KMS-11 (cell line): ENCODE measurements around the gene ECD.
"Not testable (repeated sequence)": the region's sequence is repeated elsewhere in the genome, so short reads cannot be mapped to it uniquely, and the experiment has no call there.

Experiments used
- H2AFZ ChIP-seq: fragments of 200-600 bp; sonication (generic); 2 replicates; pipeline ENCODE4 v1.6.1; 2016; ENCODE audit warnings: antibody characterized with exemption, mixed run types, low read depth
- H3K27ac ChIP-seq: fragments of 200-600 bp; sonication (generic); 2 replicates; pipeline ENCODE4 v1.6.1; 2016; ENCODE audit warnings: mild to moderate bottlenecking, mixed run types
- H3K27me3 ChIP-seq: fragments of 200-600 bp; sonication (generic); 2 replicates; pipeline ENCODE4 v1.6.1; 2017; ENCODE audit warnings: mild to moderate bottlenecking, low read depth, mixed run types, moderate library complexity; ENCODE audit not compliant: insufficient read depth
- H3K36me3 ChIP-seq: fragments of 200-600 bp; sonication (generic); 2 replicates; pipeline ENCODE4 v1.6.1; 2017; ENCODE audit warnings: mild to moderate bottlenecking, mixed run types; ENCODE audit not compliant: insufficient read depth
- H3K4me1 ChIP-seq: fragments of 200-600 bp; sonication (generic); 2 replicates; pipeline ENCODE4 v1.6.1; 2016; ENCODE audit warnings: mild to moderate bottlenecking, low read depth, mixed run types; ENCODE audit not compliant: poor library complexity, severe bottlenecking
- H3K4me2 ChIP-seq: fragments of 200-600 bp; sonication (generic); 2 replicates; pipeline ENCODE4 v1.7.0; 2016; ENCODE audit warnings: mild to moderate bottlenecking, mixed run types
- H3K4me3 ChIP-seq: fragments of 200-600 bp; sonication (generic); IDR thresholded peaks from 2 replicates; pipeline ENCODE4 v1.6.1; 2017; ENCODE audit warnings: low read depth, low read length, mixed read lengths; ENCODE audit not compliant: insufficient read depth
- H3K79me2 ChIP-seq: fragments of 200-600 bp; sonication (generic); 2 replicates; pipeline ENCODE4 v1.6.1; 2016; ENCODE audit warnings: low read depth, mixed run types; ENCODE audit not compliant: insufficient read depth
- H3K9ac ChIP-seq: fragments of 200-600 bp; sonication (generic); 2 replicates; pipeline ENCODE4 v1.6.1; 2016; ENCODE audit warnings: mild to moderate bottlenecking, mixed run types
- H4K20me1 ChIP-seq: fragments of 200-600 bp; sonication (generic); 2 replicates; pipeline ENCODE4 v1.6.1; 2016; ENCODE audit warnings: mild to moderate bottlenecking, mixed run types; ENCODE audit not compliant: insufficient read depth
- CTCF ChIP-seq: fragments of 200-600 bp; sonication (generic); conservative IDR thresholded peaks from 2 replicates; pipeline ENCODE4 v1.6.1; 2017; ENCODE audit warnings: low read depth, mild to moderate bottlenecking, antibody characterized with exemption, low read length, moderate library complexity, mixed read lengths

ECD gene

DNA sequence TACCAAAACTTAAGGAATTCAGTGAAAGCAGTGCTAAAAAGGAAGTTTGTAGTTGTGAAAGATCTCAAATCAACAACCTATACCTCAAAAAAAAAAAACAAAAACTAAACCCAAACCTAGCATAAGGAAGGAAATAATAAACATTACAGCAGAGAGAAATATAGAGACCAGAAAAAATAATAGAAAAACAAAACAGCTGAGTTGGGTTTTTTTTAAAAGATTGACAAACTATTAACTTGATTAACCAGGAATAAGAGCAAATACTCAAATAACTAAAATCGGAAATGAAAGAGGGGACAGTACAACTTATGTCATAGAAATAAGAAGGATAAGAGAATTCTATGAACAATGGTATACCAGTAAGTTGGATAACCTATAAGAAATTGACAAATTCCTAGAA lies 6.7 kb downstream of the ECD start:
- H3K4me2 ChIP-seq, result no peak overlapping the region
- H4K20me1 ChIP-seq, result no peaks in the 10 kb centered on the region
- peaks cover 40% of the 10 kb centered on the region for H3K79me2 ChIP-seq
- H3K27me3 ChIP-seq, result no peaks in the 10 kb centered on the region
- H2AFZ ChIP-seq, result no peak overlapping the region
- peaks cover 4% of the 10 kb centered on the region; the same call in 1 of the 2 replicates for H3K36me3 ChIP-seq
- H3K4me1 ChIP-seq, result peaks cover 10% of the 10 kb centered on the region
- TF ChIP-seq CTCF, result no peak
- H3K9ac ChIP-seq, result no peak overlapping the region
- H3K4me3 ChIP-seq, result no peak overlapping the region
- H3K27ac ChIP-seq, result no peak overlapping the region

DNA sequence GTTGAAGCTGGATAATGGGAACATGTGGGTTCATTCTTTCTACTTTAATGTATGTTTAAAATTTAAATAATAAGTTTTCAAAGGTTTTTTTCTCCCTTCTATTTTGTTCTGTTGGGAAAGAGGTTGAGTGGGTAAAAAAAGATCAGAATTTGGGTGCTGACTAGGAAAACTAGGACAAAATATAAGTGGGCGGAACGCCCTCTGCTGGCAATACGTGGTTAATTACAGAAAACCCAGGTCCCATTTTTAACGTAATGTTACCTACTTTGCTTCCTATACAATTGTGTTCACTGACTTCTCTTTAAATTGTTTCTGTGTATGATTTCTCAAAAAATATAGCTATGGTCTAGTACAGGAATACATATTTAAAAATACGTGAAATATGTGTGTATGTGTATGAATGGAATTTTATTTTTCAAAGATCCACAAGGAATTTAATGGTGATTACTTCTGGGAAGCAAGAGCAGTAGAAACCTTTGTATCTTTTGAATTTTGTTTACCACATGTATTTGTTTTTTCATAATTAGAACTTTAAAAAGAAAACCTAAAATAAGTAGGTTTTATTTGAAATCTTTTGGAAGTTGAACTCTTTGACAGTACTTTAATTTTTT lies 8.7 kb downstream of the ECD start:
- Histone ChIP-seq H2AFZ (no peak overlapping the region), H3K4me1 (peaks cover 11% of the 10 kb centered on the region), H3K4me2 (no peak overlapping the region), H4K20me1 (no peaks in the 10 kb centered on the region), H3K79me2 (peaks cover 27% of the 10 kb centered on the region; the same call in 1 of the 2 replicates), H3K9ac (no peak overlapping the region), H3K27ac (no peak overlapping the region), H3K4me3 (no peak overlapping the region), H3K36me3 (peaks cover 4% of the 10 kb centered on the region; the same call in 1 of the 2 replicates), H3K27me3 (no peaks in the 10 kb centered on the region)
- TF ChIP-seq CTCF, result peak; percentile 87

GRCh38 chr10:73156054-73156453 lies 11.8 kb downstream of the ECD start:
- Histone ChIP-seq H3K4me3 (no peak overlapping the region), H3K79me2 (peaks cover 14% of the 10 kb centered on the region; the same call in 1 of the 2 replicates), H3K36me3 (0 out of 2 replicates have a peak, but pooled peaks cover 4% of the 10 kb centered on the region), H3K27me3 (no peaks in the 10 kb centered on the region), H3K9ac (no peak overlapping the region), H2AFZ (no peak overlapping the region), H4K20me1 (no peaks in the 10 kb centered on the region), H3K4me2 (no peak overlapping the region), H3K4me1 (peaks cover 11% of the 10 kb centered on the region), H3K27ac (no peak overlapping the region)
- TF ChIP-seq CTCF, result no peak

GRCh38 chr10:73152009-73152408 lies 15.8 kb downstream of the ECD start:
- Histone ChIP-seq H3K4me2 (no peak overlapping the region), H3K36me3 (peaks cover 8% of the 10 kb centered on the region; the same call in 1 of the 2 replicates), H2AFZ (no peak overlapping the region), H4K20me1 (no peaks in the 10 kb centered on the region), H3K79me2 (0 out of 2 replicates have a peak, but pooled peaks cover 6% of the 10 kb centered on the region), H3K9ac (no peak overlapping the region), H3K4me3 (no peak overlapping the region), H3K4me1 (peaks cover 5% of the 10 kb centered on the region), H3K27ac (no peak overlapping the region), H3K27me3 (no peaks in the 10 kb centered on the region)
- TF ChIP-seq CTCF, result no peak

- H3K36me3 ChIP-seq, H2AFZ ChIP-seq: not testable (repeated sequence)
These were observed 17.0 kb downstream of the ECD start for GRCh38 chr10:73150633-73151413.

More at GRCh38 chr10:73150633-73151413, 17.0 kb downstream of the ECD start:
- H4K20me1 ChIP-seq, H3K79me2 ChIP-seq, H3K27me3 ChIP-seq, H3K4me3 ChIP-seq, H3K9ac ChIP-seq, H3K27ac ChIP-seq, H3K4me1 ChIP-seq, H3K4me2 ChIP-seq: not testable (repeated sequence)
